Coronary artery (tissue), 2 donors: ENCODE data around the gene PLXNA3.

Source experiments
- DNase-seq: peaks from one replicate; pipeline ENCODE4 v3.0.0-alpha.2; 2017; ENCODE audit warnings: low spot score
- H3K27ac ChIP-seq, 2 donors: fragments of 200-600 bp; sonication (generic); one replicate each; pipeline ENCODE4 v1.5.1; 2016 to 2019
- H3K4me3 ChIP-seq: fragments of 200-600 bp; sonication (generic); 2 replicates; pipeline ENCODE4 v1.5.1; 2016; ENCODE audit warnings: mild to moderate bottlenecking, moderate library complexity
- TF ChIP-seq, protein P1 (sequence below): fragments of 200-600 bp; sonication (generic); IDR thresholded peaks from one replicate; pipeline ENCODE4 v1.5.1; 2019; ENCODE audit warnings: antibody characterized with exemption

Gene PLXNA3

DNA sequence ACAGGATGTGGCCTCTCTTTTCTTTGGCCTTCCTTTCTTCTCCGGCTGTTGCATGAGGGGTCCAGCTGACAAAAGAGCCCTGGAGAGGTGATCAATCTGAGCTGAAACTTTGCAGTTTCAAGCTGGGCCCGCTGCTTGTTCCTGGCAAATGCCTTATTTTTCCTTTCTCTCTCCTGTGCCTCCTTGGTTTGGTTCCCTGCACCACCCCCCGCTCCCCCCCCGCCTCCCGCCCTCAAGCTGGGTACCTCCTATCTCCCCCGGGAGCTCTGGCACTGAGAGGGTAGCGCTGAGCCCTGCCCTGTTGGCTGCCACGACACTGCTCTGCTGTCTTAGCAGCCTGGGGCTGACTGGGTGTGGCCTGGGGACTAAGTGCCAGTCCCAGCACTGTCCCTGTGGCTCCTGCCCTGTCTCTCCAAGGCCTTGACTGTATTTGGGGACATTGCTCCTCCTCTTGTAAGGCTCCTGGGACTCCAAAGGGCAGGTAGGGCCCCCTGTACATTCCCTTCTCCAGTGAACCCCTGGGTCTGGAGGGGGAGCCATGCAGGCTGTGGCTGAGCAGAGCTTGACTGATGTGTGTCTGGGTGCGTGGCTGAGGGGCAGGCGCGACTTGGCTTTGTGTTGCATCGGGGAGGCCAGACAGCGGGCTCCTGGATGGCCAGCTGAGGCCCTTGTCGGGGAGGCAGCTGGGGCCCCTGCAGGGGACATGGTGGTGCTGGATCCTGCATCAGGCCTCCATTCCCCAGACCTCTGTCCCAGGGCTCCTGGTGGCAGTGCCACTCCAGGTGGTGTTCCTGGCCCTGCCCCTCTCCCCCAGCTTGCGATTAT lies 1.1 kb downstream of the PLXNA3 start:
- TF ChIP-seq, protein P1, sequence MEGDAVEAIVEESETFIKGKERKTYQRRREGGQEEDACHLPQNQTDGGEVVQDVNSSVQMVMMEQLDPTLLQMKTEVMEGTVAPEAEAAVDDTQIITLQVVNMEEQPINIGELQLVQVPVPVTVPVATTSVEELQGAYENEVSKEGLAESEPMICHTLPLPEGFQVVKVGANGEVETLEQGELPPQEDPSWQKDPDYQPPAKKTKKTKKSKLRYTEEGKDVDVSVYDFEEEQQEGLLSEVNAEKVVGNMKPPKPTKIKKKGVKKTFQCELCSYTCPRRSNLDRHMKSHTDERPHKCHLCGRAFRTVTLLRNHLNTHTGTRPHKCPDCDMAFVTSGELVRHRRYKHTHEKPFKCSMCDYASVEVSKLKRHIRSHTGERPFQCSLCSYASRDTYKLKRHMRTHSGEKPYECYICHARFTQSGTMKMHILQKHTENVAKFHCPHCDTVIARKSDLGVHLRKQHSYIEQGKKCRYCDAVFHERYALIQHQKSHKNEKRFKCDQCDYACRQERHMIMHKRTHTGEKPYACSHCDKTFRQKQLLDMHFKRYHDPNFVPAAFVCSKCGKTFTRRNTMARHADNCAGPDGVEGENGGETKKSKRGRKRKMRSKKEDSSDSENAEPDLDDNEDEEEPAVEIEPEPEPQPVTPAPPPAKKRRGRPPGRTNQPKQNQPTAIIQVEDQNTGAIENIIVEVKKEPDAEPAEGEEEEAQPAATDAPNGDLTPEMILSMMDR, result no peak
- DNase-seq, result no peak
- Histone ChIP-seq H3K27ac (peak overlapping the region; percentile 13 to 86), H3K4me3 (peak overlapping the region; percentile 81)

DNA sequence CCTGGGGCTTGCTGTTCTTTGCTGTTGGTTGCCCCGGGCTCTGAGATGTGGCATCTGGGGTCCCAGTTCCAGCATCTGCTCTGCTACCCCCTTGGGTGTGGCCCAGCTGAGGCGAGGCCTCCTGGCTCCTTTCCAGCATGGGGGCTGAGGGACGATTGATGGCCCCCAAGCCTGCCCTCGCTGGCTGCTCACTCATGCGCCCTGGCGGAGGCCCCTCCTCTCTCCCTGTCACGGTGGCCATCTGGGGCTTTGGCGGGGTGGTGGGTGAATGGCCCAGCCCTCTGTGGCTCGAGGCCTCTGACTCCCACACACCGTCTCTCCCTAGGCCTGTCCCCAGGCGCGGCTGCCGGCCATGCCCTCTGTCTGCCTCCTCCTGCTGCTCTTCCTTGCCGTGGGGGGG lies 1.8 kb downstream of the PLXNA3 start:
- H3K27ac ChIP-seq, result peak overlapping the region in 1 of 2 donors; percentile 86
- DNase-seq, result no peak

DNA sequence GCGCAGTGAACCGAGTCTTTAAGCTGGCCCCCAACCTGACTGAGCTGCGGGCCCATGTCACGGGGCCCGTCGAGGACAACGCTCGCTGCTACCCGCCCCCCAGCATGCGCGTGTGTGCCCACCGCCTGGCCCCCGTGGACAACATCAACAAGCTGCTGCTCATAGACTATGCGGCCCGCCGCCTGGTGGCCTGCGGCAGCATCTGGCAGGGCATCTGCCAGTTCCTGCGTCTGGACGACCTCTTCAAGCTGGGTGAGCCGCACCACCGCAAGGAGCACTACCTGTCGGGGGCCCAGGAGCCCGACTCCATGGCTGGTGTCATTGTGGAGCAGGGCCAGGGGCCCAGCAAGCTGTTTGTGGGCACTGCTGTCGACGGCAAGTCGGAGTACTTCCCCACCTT lies 2.2 kb downstream of the PLXNA3 start:
- TF ChIP-seq, protein P1, result no peak
- no peak for DNase-seq
- Histone ChIP-seq H3K27ac (peak overlapping the region in 1 of 2 donors; percentile 86), H3K4me3 (peak overlapping the region; percentile 81)

More for the DNA sequence above, 1.8 kb downstream of the PLXNA3 start:
- TF ChIP-seq, protein P1, result no peak
- peak overlapping the region; percentile 81 for H3K4me3 ChIP-seq

DNA sequence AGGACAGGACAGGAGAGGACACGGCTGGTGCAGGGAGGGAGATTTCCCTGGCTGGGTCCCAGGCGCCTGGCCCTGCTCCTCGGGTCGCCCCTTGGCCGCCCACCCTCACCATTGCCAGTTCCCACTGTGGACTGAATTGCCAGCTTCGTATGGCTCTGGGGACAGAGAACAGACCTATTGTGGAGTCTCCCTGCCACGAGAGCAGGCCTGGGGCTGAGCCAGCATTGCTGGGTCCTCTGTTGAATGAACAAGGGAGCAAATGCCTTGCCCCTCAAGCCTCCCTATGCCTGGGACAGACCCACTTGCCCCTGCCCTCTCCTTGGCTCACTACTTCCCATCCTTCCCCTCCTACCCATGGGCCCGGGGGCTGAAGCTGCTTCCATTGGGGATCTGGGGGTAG lies 4.3 kb downstream of the PLXNA3 start:
- no peak for DNase-seq
- Histone ChIP-seq H3K27ac (no peak overlapping the region), H3K4me3 (no peak overlapping the region)
- TF ChIP-seq, protein P1, result no peak

DNA sequence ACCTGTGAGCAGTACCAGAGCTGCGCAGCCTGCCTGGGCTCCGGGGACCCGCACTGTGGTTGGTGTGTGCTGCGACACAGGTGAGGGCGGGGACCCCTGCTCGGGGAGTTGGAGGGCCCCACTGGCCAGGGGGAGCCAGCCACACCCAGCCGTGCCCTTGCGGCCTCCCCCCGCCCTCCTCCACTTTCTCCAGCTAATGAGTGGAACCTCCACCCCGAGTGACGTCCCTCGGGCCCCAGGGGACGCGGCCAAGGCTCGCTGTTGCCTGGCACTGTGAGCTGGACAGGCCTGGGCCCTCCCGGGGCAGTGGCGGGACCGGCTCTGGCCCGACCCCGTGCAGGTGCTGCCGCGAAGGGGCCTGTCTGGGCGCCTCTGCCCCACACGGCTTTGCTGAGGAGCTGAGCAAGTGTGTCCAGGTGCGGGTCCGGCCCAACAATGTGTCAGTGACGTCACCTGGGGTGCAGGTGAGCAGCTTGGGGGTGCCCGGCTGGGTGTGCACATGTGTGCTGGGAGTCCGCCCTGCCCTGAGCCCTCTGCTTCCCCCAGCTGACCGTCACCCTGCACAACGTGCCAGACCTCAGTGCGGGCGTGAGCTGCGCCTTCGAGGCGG lies 5.6 kb downstream of the PLXNA3 start:
- TF ChIP-seq, protein P1, result no peak
- DNase-seq, result no peak
- Histone ChIP-seq H3K27ac (no peak overlapping the region), H3K4me3 (no peak overlapping the region)

DNA sequence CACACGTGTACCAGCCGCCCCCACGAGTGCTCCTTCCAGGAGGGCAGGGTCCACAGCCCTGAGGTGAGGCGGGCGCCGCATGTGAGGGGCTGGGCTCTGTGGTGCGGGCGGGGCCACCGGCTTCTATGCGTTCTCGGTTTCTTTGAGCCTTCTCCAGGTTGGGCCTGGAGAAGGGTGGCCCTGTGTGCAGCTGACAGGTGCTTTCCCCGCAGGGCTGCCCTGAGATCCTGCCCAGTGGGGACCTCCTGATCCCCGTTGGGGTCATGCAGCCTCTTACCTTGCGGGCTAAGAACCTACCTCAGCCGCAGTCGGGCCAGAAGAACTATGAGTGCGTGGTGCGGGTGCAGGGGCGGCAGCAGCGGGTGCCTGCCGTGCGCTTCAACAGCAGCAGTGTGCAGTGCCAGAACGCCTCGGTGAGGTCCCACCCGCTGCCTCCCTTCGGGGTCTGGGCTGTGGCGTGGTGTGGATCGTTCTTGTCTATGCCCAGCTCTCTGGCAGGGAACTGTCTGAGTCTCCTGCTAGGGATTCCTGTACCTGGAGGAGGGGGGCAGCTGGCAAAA lies 6.8 kb downstream of the PLXNA3 start:
- no peak for DNase-seq
- no peak overlapping the region for H3K27ac ChIP-seq
- TF ChIP-seq, protein P1, result no peak

More for the DNA sequence above, 6.8 kb downstream of the PLXNA3 start:
- H3K4me3 ChIP-seq, result no peak overlapping the region
